Activated naive CD8-positive, alpha-beta T cell treated with anti-CD3 and anti-CD28 coated beads, Interleukin-2, amount 10 ng/mL, durations not matched to agents 7 days and 5 days (primary cell): ENCODE data around the gene TTC31. TPM values are rescaled to one million over a fixed set of nuclear protein-coding genes. Genes with fewer than 3 reads are reported as not detected.
"Not testable (repeated sequence)": the region's sequence is repeated elsewhere in the genome, so short reads cannot be mapped to it uniquely, and the experiment has no call there.

ENCODE experiments used
- ATAC-seq: fragments of 150-1000 bp; cut with Tn5 transposase; one replicate; pipeline ENCODE4 v1.10.0; 2021; ENCODE audit warnings: low read depth, moderate library complexity
- POLR2A ChIA-PET: fragments of 350-600 bp; sonication (Branson Sonifier 250); formaldehyde crosslinking; loops from one replicate; lab custom pipeline; 2021; ENCODE audit warnings: antibody characterized with exemption; lab: Charles Lee
- DNase-seq: peaks from one replicate; pipeline ENCODE4 v3.0.0; 2021
- H3K27ac Mint-ChIP-seq: one replicate; pipeline ENCODE4 v1.8.0; 2022; ENCODE audit warnings: mild to moderate bottlenecking, mixed read lengths
- H3K27me3 Mint-ChIP-seq: one replicate; pipeline ENCODE4 v1.8.0; 2022; ENCODE audit warnings: mild to moderate bottlenecking, moderate library complexity, mixed read lengths
- H3K36me3 Mint-ChIP-seq: one replicate; pipeline ENCODE4 v1.8.0; 2021; ENCODE audit warnings: mild to moderate bottlenecking, mixed read lengths
- H3K4me1 Mint-ChIP-seq: one replicate; pipeline ENCODE4 v1.8.0; 2021; ENCODE audit warnings: mixed read lengths
- H3K4me3 Mint-ChIP-seq: one replicate; pipeline ENCODE4 v1.8.0; 2022; ENCODE audit warnings: mild to moderate bottlenecking, moderate library complexity, mixed read lengths
- H3K9me3 Mint-ChIP-seq: one replicate; pipeline ENCODE4 v1.8.0; 2021; ENCODE audit warnings: mixed read lengths
- total RNA-seq, 2 experiments: library from RNA; stranded (reverse); gene quantifications; one replicate each; pipeline ENCODE4 v1.2.3, GENCODE V29; 2021

TTC31 gene
- total RNA-seq, 2 experiments from 2014 or later: 44.1 to 46.2 TPM

DNA sequence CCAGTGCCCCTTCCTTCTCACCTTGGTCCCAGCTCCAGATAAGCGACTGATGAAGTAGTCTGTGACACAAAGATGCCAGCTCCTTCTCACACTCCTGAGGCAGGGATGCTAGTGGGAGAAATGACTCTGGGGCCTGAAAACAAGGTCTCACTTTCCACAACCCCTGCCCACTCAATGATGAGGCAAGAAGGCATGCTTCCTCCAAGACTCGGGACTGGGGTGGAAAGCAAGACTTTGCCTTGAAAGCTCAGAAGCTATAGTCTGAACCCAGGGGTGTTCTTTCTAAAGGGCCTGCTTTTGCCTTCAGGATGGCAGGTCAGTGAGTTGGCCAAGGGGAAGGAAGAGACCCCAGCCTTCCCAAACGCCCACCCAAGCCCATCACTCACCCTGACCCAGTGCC lies 1.4 kb upstream of the TTC31 start:
- Mint-ChIP-seq H3K36me3 (peaks cover 17% of the 10 kb centered on the region), H3K27me3 (no peaks in the 10 kb centered on the region), H3K4me3 (peak overlapping the region; percentile 99), H3K27ac (no peak overlapping the region), H3K4me1 (peaks cover 32% of the 10 kb centered on the region), H3K9me3 (no peaks in the 10 kb centered on the region)
- DNase-seq (no peak), ATAC-seq (no peak)
- POLR2A ChIA-PET: interaction anchor here (1.2 to 4.2 kb wide), 15 partner anchors 9 to 105 kb away, joined by 3 to 61 read pairs (median 13); partner anchors contain the start of genes AUP1, C2orf81, DOK1 and HTRA2

GRCh38 chr2:74481961-74482800 lies 700 bp upstream of the TTC31 start:
- peak; percentile 46 for ATAC-seq
- peak overlapping the region; percentile 99 for H3K4me3 Mint-ChIP-seq
- POLR2A ChIA-PET: interaction anchor here (0.9 to 4.2 kb wide), 19 partner anchors 10 to 105 kb away, joined by 3 to 61 read pairs (median 10); partner anchors contain the start of genes AUP1, C2orf81, DOK1 and HTRA2

DNA sequence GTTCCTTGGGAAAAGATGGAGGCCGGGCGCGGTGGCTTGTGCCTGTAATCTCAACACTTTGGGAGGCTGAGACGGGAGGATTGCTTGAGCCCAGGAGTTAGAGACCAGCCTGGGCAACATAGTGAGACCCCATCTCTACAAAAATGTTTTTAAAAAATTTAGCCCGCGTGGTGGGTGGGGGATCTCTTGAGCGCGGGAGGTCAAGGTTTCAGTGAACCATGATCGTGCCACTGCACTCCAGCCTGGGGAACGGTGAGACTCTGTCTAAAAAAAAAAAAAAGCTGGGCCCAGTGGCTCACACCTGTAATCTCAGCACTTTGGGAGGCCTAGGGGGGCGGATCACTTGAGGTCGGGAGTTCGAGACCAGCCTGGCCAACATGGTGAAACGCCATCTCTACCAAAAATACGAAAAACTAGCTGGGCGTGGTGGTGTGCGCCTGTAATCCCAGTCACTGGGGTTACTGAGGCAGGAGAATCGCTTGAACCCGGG lies 839 bp downstream of the TTC31 start:
- not testable (repeated sequence) for DNase-seq, ATAC-seq, H3K27me3 Mint-ChIP-seq, H3K9me3 Mint-ChIP-seq
- POLR2A ChIA-PET: interaction anchor here (1.0 to 4.2 kb wide), 8 partner anchors 11 to 103 kb away, joined by 3 to 61 read pairs (median 23); partner anchors contain the start of genes AUP1, HTRA2, INO80B and LBX2
- Mint-ChIP-seq H3K36me3 (peaks cover 12% of the 10 kb centered on the region), H3K4me1 (peaks cover 30% of the 10 kb centered on the region), H3K27ac (peak overlapping the region; percentile 99), H3K4me3 (peak overlapping the region; percentile 99)

More at GRCh38 chr2:74481961-74482800, 700 bp upstream of the TTC31 start:
- Mint-ChIP-seq H3K4me1 (peaks cover 34% of the 10 kb centered on the region), H3K27me3 (no peaks in the 10 kb centered on the region), H3K27ac (peak overlapping the region; percentile 99), H3K36me3 (peaks cover 17% of the 10 kb centered on the region), H3K9me3 (no peaks in the 10 kb centered on the region)
- peak; percentile 79 for DNase-seq

GRCh38 chr2:74486141-74486540 lies 3.3 kb downstream of the TTC31 start:
- Mint-ChIP-seq H3K4me3 (no peak overlapping the region), H3K27me3 (no peaks in the 10 kb centered on the region), H3K4me1 (peaks cover 16% of the 10 kb centered on the region), H3K27ac (no peak overlapping the region), H3K9me3 (no peaks in the 10 kb centered on the region), H3K36me3 (peaks cover 10% of the 10 kb centered on the region)
- ATAC-seq: no peak
- no peak for DNase-seq
- POLR2A ChIA-PET: no interaction called here

- Mint-ChIP-seq H3K4me3 (no peak overlapping the region), H3K27me3 (no peaks in the 10 kb centered on the region), H3K27ac (no peak overlapping the region), H3K9me3 (no peaks in the 10 kb centered on the region), H3K4me1 (peaks cover 11% of the 10 kb centered on the region), H3K36me3 (peaks cover 13% of the 10 kb centered on the region)
- DNase-seq (no peak), ATAC-seq (no peak)
- POLR2A ChIA-PET: interaction anchor here (0.9 kb wide), 1 partner anchor 15 kb away, joined by 3 read pairs; no protein-coding TSS in a partner anchor
These were observed 6.0 kb downstream of the TTC31 start for GRCh38 chr2:74488643-74489481.

- Mint-ChIP-seq H3K4me1 (peaks cover 7% of the 10 kb centered on the region), H3K27me3 (no peaks in the 10 kb centered on the region), H3K4me3 (no peak overlapping the region), H3K27ac (no peak overlapping the region), H3K36me3 (peaks cover 13% of the 10 kb centered on the region), H3K9me3 (no peaks in the 10 kb centered on the region)
- no peak for ATAC-seq
- no peak for DNase-seq
- POLR2A ChIA-PET: interaction anchor here (0.7 to 0.9 kb wide), 2 partner anchors 9 to 14 kb away, joined by 3 read pairs; no protein-coding TSS in a partner anchor
These were observed 7.0 kb downstream of the TTC31 start for GRCh38 chr2:74489906-74490305.

DNA sequence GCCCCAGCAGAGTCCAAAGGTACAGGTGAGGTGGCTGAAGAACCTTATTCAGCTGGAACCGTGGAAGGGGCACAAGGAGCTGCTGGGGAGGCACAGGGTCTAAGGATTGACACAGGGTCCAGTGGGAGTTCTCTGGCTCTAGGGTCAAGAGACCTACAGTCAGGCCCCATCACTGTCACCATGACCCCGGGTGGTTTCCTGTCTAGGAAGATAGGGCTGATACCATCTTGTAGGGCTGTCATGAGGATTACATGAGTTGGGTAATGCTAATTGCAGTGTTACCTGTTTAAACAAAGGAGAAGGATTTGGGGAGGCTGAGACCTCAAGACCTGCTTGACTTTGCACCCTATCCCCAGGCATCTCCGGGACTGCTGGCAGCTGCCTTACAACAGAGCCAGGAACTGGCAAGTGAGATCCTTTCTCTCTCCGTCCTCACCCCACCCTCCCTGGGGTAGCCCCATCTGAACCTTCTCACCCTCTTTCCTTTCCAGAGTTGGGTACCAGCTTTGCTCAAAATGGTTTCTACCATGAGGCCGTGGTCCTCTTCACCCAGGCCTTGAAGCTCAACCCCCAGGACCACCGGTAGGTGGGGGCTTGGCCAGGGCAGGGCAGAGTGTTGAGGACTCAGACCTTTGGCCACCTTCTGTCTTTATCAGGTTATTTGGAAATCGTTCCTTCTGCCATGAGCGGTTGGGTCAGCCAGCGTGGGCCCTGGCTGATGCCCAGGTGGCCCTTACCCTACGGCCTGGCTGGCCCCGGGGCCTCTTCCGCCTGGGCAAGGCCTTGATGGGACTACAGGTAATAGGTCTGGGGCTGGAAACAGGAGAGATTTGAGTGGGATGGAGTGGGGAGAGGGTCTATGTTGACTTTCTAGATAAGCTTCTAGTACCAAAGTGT lies 9.0 kb downstream of the TTC31 start:
- Mint-ChIP-seq H3K27me3 (no peaks in the 10 kb centered on the region), H3K27ac (no peak overlapping the region), H3K9me3 (no peaks in the 10 kb centered on the region), H3K4me3 (no peak overlapping the region), H3K4me1 (peaks cover 1% of the 10 kb centered on the region), H3K36me3 (peaks cover 10% of the 10 kb centered on the region)
- ATAC-seq (no peak), DNase-seq (no peak)
- POLR2A ChIA-PET: interaction anchor here (1.1 to 1.2 kb wide), 2 partner anchors 9 to 71 kb away, joined by 3 to 4 read pairs; partner anchors contain the start of genes C2orf81, CCDC142, TTC31 and WDR54

DNA sequence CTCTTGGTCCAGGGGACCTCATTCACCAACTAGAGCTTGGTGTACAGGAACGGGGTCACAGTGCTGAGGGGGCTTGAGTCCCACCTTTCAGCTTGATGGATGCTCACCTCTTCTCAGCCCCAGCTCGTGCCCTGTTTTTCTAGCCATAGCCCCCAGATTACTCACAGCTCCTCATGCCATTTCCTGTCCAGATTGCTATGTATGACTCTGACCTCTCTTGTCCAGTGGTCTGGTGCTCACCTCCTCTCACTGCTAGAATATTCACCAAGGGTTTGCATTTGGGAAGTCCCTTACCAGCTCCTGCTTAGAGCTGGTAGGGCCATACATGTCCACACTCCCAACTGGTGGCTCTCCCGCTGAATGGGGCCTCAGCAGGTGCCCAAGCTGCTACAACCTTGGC lies 10.7 kb downstream of the TTC31 start:
- peaks cover 10% of the 10 kb centered on the region for H3K4me1 Mint-ChIP-seq
- H3K27me3 Mint-ChIP-seq: peaks cover 15% of the 10 kb centered on the region
- no peak overlapping the region for H3K27ac Mint-ChIP-seq
- no peaks in the 10 kb centered on the region for H3K9me3 Mint-ChIP-seq
- no peak for ATAC-seq
- H3K4me3 Mint-ChIP-seq: no peak overlapping the region
- POLR2A ChIA-PET: interaction anchor here (1.0 to 1.1 kb wide), 2 partner anchors 28 to 72 kb away, joined by 3 read pairs; partner anchors contain the start of genes C2orf81, MOGS and WDR54
- no peak for DNase-seq
- peaks cover 10% of the 10 kb centered on the region for H3K36me3 Mint-ChIP-seq

- Mint-ChIP-seq H3K27ac (no peak overlapping the region), H3K4me1 (peaks cover 19% of the 10 kb centered on the region), H3K27me3 (peaks cover 32% of the 10 kb centered on the region), H3K4me3 (no peak overlapping the region), H3K9me3 (no peaks in the 10 kb centered on the region), H3K36me3 (peaks cover 6% of the 10 kb centered on the region)
- POLR2A ChIA-PET: interaction anchor here (1.5 kb wide), 1 partner anchor 12 kb away, joined by 3 read pairs; the partner anchor contains the start of genes CCDC142 and TTC31
- no peak for DNase-seq
- ATAC-seq: no peak
These were observed 12.6 kb downstream of the TTC31 start for GRCh38 chr2:74495440-74495839.

DNA sequence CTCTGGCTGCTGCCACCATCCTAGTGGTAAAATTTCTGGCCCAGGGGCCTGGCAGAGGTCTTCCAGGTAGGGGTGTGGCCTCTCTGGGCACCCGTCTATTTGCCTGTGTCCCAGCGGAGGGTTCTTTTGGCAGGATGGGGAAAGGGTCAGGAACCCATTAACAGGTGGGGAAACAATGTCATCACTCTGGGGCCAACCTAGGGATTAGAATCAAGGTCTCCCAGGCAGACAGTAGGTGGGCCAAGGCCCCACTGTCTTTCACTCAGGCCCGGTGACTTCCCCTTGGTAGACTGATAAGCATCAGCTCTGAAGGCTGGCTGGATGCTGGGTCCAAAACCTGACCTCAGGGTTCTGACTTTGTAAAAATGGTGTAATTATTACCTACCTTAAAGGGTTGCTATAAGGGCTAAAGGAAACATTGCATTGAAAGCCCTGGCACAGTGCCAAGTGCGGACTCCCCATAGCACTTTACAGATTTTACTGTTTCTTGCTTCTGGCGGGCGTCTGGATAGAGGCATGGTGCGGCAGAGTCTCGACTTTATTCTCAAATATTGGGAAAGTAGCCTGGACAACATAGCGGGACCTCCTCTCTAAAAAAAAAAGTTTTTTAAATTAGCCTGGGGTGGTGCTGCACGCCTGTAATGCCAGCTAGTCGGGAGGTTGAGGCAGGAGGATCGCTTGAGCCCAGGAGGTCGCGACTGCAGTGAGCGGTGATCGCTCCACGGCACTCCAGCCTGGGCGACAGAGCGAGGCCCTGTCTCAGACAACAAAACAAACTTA lies 14.3 kb downstream of the TTC31 start:
- Mint-ChIP-seq H3K27ac (no peak overlapping the region), H3K9me3 (no peaks in the 10 kb centered on the region), H3K4me1 (peaks cover 23% of the 10 kb centered on the region), H3K36me3 (peaks cover 6% of the 10 kb centered on the region), H3K4me3 (peak overlapping the region; percentile 87), H3K27me3 (peaks cover 47% of the 10 kb centered on the region)
- POLR2A ChIA-PET: interaction anchor here (1.2 to 3.2 kb wide), 4 partner anchors 10 to 33 kb away, joined by 4 to 12 read pairs (median 8); partner anchors contain the start of genes AUP1, CCDC142, HTRA2 and PCGF1
- no peak for ATAC-seq
- DNase-seq: no peak

DNA sequence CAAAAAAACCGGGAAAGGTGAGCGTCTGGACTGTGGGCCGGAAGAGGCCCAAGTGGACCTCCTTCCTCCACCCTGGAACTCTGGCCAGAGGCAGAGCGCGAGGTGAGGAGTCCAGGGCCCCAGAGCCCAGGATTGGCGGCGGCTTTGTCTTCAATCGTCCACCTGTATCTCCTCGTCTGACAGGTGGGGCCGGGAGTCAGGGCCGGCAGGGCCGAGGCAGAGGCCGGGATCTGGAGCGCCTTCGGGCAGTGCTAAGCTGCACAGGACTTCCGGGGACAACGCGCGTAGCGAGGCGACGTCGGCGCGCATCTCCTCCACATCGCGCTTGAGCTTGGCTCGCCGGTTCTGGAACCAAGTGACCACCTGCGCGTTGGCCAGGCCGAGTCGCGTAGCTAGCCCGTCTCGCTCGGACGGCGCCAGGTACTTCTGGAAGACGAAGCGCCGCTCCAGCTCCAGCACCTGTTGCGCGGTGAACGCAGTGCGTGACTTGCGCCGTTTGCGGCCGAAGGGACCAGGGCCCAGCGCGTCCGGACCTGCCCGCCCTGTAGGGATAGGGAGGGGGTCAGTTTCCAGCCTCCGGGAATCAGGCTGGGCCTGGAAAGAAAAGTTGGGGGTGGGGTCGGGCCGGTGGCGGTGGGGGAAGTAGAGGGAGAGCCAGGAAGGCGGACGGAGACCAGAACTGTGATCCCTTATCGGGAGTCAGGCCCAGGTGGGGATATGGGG lies 15.1 kb downstream of the TTC31 start:
- H3K27me3 Mint-ChIP-seq: peaks cover 54% of the 10 kb centered on the region
- peak; percentile 41 for ATAC-seq

More for the DNA sequence above, 15.1 kb downstream of the TTC31 start:
- Mint-ChIP-seq H3K4me1 (peaks cover 24% of the 10 kb centered on the region), H3K36me3 (peaks cover 3% of the 10 kb centered on the region), H3K4me3 (peak overlapping the region; percentile 87), H3K9me3 (no peaks in the 10 kb centered on the region), H3K27ac (peak overlapping the region; percentile 42)
- POLR2A ChIA-PET: interaction anchor here (1.2 to 3.2 kb wide), 4 partner anchors 9 to 32 kb away, joined by 4 to 12 read pairs (median 8); partner anchors contain the start of genes AUP1, CCDC142, HTRA2 and PCGF1
- peak; percentile 64 for DNase-seq
